Mammary epithelial cell (primary cell): Measurements from ENCODE around the gene LAMA4.

ENCODE experiments used
- CTCF ChIP-seq, 2 donors: IDR thresholded peaks in 1 of 2; conservative IDR thresholded peaks in 1 of 2; 2 replicates each; pipeline ENCODE4 v1.5.1; 2011 to 2012; ENCODE audit warnings: inconsistent platforms in 2 of 2, low read length in 2 of 2, mild to moderate bottlenecking in 2 of 2, control low read depth in 1 of 2, low read depth in 1 of 2; ENCODE audit not compliant: insufficient read depth in 1 of 2; ENCODE audit errors: extremely low read depth in 1 of 2
- EZH2 ChIP-seq: IDR thresholded peaks from 2 replicates; pipeline ENCODE4 v1.6.1; 2012; ENCODE audit warnings: low read length, inconsistent platforms, borderline replicate concordance

- TF ChIP-seq CTCF (conservative IDR thresholded peaks at IDR 0.05 in 1 of 2, IDR thresholded peaks at IDR 0.05 in 1 of 2; ENCODE audit: extremely low read depth in 1 of 2, insufficient read depth in 1 of 2, low read depth in 1 of 2, low read length in 2 of 2) (no peak), EZH2 (no peak)
These were observed 3.0 kb downstream of the LAMA4 start for GRCh38 chr6:112251171-112251875.
